GM12801 (cell line): Measurements from ENCODE around the gene SPINT2.

Experiments used
- CTCF ChIP-seq: IDR thresholded peaks from one replicate; pipeline ENCODE4 v1.5.1; 2011; ENCODE audit warnings: control low read depth; ENCODE audit not compliant: insufficient read length; ENCODE audit errors: extremely low read depth

The SPINT2 gene

GRCh38 chr19:38316477-38317067 is 52.2 kb downstream of the SPINT2 start:
- TF ChIP-seq CTCF: no peak

DNA sequence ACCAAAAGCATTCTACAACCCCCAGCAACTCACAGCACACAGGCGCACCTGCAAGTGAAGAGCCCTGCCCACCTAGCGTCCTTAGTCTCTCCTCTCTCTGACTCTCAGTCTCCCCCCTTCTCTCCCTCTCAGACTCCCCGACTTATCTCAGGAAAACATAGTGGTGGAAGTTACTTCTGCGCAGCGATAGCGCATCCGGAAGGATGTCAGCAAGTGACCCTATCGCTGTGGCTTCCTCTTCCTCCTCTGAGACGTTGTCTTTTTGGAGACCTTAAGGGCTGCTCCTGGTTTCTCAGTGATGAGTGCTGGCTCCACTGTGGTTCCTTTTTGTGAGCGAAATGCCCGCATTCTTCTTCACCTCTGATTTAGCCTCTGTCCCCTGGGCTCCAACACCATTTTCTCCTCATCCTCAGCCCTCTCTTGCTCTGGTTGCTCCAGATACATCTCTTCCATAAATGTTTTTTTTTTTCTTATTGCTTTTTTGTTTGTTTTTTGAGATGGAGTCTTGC is 52.8 kb downstream of the SPINT2 start:
- no peak for TF ChIP-seq CTCF

DNA sequence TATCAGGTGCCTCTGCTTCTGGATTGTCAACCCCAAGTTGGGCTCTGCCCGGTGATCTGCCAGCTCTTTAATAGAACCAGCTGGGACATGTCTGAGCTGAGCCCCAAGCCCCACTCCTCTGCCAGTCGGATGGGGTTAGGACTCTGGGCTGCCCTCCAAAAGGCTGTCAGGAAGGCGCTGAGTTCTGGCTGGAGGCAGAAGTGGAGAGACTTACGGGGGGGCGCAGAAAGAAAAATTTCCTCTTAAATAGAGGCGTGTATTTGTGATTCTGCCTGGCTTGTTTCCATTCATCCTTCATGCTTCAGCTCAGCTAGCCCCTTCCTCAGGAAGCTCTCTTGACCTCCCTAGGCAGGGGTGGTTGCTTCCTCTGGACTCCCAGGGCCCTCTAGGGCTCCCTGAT is 54.3 kb downstream of the SPINT2 start:
- no peak for TF ChIP-seq CTCF

DNA sequence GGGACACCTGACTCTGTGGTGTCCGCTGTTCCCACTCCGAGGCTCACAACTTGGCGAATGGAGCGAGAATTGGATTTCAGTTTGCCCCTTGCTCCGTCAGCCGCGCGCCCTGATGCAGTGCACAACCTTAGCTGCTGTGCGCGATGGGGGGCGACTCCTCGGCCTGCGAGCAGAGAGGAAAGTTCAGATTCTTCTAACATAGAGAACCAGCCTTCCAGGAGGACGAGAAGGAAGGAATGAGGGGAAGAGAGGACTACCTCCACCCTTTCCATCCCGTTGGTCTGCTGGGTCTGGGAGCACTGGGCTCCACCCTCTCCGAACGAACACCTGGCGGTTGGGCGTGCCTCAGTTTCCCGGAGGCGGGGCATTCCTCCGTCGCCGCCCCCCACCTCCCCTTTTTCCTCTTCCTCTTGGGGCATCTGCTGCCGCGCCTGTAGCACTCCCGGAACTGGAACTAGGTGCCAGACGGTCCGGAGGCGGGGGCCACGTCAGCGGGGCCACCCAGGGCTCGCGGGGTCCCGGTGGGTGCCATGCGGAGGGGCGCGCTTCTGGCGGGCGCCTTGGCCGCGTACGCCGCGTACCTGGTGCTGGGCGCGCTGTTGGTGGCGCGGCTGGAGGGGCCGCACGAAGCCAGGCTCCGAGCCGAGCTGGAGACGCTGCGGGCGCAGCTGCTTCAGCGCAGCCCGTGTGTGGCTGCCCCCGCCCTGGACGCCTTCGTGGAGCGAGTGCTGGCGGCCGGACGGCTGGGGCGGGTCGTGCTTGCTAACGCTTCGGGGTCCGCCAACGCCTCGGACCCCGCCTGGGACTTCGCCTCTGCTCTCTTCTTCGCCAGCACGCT is 55.3 kb downstream of the SPINT2 start, which contains the start of gene KCNK6:
KCNK6 (plus strand) TSS at position 425 of the 838 bp plus-strand sequence; CDS start at position 531, 106 bp downstream.
- no peak for TF ChIP-seq CTCF

DNA sequence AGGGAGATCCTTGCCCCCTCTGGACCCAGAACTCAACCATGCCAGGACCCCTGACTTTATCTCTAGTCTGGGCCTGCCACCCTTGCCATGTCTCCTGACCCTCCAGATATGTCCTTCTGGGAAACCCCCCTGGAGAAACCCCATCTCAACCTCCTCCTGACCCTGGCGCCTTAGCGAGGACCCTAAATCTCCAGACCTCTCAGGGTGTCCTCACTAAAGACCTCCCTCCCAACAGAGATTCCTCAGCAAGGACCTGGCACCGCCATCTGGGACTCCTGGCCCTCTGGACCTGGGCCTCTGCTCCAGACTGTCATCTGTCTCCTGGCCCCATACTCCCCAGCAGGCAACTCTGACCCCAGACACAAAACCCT is 56.6 kb downstream of the SPINT2 start:
- no peak for TF ChIP-seq CTCF

DNA sequence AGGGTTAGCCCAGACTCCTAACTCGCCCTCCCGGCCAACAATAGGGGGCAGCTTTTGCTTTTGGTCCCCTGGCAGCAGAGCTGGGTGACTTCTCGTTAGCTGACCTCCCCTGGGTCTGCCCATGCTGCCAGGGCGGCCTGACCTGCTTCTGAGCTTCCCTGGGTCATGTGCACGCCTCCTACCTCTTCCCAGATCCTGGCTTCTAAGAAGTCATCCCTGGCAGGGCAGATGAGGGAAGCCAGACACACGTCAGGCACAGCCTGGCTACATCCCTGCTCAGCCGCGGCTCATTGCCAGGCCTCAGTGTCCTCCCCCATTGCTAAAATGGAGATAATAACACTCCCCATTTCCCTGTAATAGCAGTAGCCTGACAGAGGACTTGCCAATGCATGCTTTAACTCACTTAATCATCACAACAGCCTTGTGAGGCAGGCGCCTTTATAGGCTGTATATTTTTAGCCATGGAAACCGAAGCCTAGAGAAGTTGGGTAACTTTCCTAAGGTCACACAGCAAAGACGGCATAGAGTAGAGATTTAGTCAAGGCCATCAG is 57.3 kb downstream of the SPINT2 start:
- no peak for TF ChIP-seq CTCF

DNA sequence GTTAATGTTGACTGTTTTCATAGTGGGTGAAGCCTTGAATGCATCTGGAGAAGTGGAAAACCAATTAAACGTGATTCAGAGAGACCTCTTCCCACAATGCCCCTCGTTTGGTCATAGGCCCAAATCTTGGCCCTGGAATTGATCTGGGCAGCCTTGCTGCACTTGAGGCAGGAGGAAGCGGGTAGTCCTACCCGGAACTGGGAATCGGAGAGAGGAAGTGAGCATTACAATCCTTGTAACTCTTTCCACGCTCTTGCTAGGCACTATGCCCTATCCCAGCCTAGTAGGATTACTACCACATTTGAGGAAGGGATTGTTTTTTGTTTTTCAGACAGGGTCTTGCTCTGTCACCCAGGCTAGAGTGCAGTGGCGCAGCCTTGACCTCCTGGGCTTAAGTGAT is 58.9 kb downstream of the SPINT2 start:
- TF ChIP-seq CTCF: no peak
